ENCODE data around the gene RSF1. TPM values are rescaled to one million over a fixed set of nuclear protein-coding genes. Genes with fewer than 3 reads are reported as not detected.

RSF1 gene
- total RNA-seq, 2 donors from 2014 or later: 57.6 to 69.9 TPM

DNA sequence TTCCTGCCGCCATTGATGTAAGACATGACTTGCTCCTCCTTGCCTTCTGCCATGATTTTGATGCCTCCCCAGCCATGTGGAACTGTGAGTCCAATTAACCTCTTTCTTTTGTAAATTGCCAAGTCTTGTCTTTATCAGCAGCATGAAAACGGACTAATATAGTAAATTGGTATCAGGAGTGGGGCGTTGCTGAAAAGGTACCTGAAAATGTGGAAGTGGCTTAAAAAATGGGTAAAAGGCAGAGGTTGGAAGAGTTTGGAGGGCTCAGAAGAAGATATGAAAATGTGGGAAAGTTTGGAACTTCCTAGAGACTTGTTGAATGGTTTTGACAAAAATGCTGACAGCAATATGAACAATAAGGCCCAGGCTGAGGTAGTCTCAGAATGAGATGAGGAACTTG lies 89.7 kb downstream of the RSF1 start:
- H3K4me1 Mint-ChIP-seq (ENCODE audit: low read depth): peaks cover 13% of the 10 kb centered on the region
- peaks cover 24% of the 10 kb centered on the region in 2 donors for H3K36me3 Mint-ChIP-seq (ENCODE audit: insufficient read depth in 2 of 2)
- no peak overlapping the region for H3K27ac Mint-ChIP-seq
- no peaks in the 10 kb centered on the region for H3K27me3 Mint-ChIP-seq (ENCODE audit: low read depth)
- ATAC-seq (replicated peaks in 1 of 2) (no peak), DNase-seq (no peak)
- no peak overlapping the region for H3K4me3 Mint-ChIP-seq
- peaks cover 11% of the 10 kb centered on the region in 2 donors for H3K9me3 Mint-ChIP-seq

DNA sequence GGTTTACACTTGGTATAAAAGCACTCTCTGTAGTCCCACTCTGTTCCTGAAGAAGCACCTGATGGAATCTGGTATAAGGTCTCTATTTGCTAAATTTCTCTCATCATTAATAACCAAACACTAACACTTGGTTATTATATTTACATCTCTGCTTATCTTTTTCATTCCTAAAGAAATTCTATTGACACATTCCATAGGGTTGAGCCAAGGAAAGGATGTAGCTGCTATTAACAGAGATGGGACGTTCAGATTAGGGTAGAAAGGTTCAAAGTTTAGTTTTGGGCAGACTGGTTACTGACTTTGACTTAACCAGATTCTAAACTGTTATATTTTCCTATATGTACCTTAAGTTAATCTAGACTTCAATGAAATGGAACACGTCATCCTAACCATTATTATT lies 91.5 kb downstream of the RSF1 start:
- Mint-ChIP-seq H3K4me3 (no peak overlapping the region), H3K4me1 (ENCODE audit: low read depth) (peaks cover 13% of the 10 kb centered on the region), H3K27ac (no peak overlapping the region), H3K36me3 (ENCODE audit: insufficient read depth in 2 of 2) (peaks cover 18 to 24% of the 10 kb centered on the region in 2 donors), H3K27me3 (ENCODE audit: low read depth) (no peaks in the 10 kb centered on the region), H3K9me3 (peaks cover 8 to 11% of the 10 kb centered on the region in 2 donors)
- DNase-seq (no peak), ATAC-seq (replicated peaks in 1 of 2) (no peak)

DNA sequence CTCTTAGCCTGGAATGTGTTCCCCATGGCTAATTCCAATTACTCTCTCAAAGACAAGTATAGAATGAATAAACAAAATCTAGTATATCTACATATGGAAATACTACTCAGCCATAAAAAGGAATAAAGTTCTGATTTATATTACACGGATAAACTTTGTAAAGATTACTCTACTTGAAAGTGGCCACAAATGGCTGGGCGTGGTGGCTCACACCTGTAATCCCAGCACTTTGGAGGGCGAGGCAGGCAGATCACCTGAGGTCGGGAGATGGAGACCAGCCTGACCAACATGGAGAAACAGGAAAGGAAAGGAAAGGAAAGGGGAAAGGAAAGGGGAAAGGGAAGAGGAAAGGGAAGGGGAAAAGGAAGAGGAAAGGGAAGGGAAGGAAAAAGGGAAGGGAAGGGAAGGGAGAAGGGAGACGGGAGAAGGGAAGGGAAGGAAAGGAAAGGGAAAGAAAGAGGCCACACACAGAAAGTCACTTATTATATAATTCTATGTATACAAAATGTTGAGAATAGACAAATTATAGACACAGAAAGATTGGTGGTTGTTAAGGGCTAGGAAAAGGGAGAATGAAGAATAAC lies 92.2 kb downstream of the RSF1 start:
- peaks cover 18 to 28% of the 10 kb centered on the region in 2 donors for H3K36me3 Mint-ChIP-seq (ENCODE audit: insufficient read depth in 2 of 2)
- H3K4me3 Mint-ChIP-seq: no peak overlapping the region
- no peak for DNase-seq
- ATAC-seq (replicated peaks in 1 of 2): no peak
- no peak overlapping the region for H3K27ac Mint-ChIP-seq
- H3K9me3 Mint-ChIP-seq: peaks cover 8 to 11% of the 10 kb centered on the region in 2 donors
- peaks cover 13% of the 10 kb centered on the region for H3K4me1 Mint-ChIP-seq (ENCODE audit: low read depth)
- H3K27me3 Mint-ChIP-seq (ENCODE audit: low read depth): no peaks in the 10 kb centered on the region

DNA sequence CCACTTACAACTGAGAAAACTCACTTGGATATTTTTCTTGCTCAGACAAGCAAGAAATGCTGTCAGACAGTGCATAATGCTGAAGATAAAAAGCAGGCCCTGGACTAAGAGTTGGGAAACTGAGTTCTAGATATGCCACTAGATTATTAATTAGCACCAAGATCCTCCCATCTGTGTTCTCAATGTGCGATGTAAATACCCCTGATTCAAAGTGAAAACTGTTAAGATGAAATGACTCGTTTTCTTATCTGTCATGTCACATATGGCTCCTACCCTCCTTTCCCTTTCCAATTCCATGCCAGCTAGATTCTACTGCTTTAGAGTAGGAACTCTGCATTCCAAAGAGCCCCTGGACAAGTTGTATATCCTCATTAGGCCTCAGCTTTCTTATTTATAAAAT lies 94.0 kb downstream of the RSF1 start:
- Mint-ChIP-seq H3K36me3 (ENCODE audit: insufficient read depth in 2 of 2) (peaks cover 9 to 30% of the 10 kb centered on the region in 2 donors), H3K27me3 (ENCODE audit: low read depth) (no peaks in the 10 kb centered on the region), H3K9me3 (peaks cover 5 to 6% of the 10 kb centered on the region in 2 donors), H3K4me1 (ENCODE audit: low read depth) (peaks cover 13% of the 10 kb centered on the region), H3K4me3 (no peak overlapping the region), H3K27ac (peak overlapping the region; percentile 15)
- DNase-seq (no peak), ATAC-seq (replicated peaks in 1 of 2) (no peak)

DNA sequence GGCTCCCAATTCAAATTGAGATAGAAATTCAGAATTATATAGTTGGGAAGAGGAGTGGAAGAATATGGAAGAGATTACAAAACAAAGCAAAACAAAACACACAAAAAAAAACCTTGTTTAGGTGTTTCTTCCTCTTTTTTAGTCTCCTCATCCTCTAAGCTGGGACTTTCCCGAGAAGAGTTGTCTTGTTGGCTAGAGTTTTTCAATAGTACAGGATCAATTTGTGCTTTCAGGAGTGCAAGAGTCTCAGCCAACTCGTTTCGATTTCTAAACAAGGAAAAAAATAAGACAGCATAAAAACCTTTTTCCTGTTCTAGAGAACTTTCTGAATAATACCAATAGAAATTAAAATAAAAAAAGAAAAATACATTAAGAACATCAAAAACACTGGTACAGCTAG lies 95.1 kb downstream of the RSF1 start:
- peaks cover 2 to 22% of the 10 kb centered on the region in 2 donors for H3K36me3 Mint-ChIP-seq (ENCODE audit: insufficient read depth in 2 of 2)
- no peak for ATAC-seq (replicated peaks in 1 of 2)
- peak overlapping the region; percentile 33 for H3K27ac Mint-ChIP-seq
- H3K4me3 Mint-ChIP-seq: no peak overlapping the region
- H3K4me1 Mint-ChIP-seq (ENCODE audit: low read depth): peaks cover 13% of the 10 kb centered on the region
- no peaks in the 10 kb centered on the region for H3K27me3 Mint-ChIP-seq (ENCODE audit: low read depth)
- H3K9me3 Mint-ChIP-seq: peaks cover 0 to 2% of the 10 kb centered on the region in 2 donors
- DNase-seq: no peak

DNA sequence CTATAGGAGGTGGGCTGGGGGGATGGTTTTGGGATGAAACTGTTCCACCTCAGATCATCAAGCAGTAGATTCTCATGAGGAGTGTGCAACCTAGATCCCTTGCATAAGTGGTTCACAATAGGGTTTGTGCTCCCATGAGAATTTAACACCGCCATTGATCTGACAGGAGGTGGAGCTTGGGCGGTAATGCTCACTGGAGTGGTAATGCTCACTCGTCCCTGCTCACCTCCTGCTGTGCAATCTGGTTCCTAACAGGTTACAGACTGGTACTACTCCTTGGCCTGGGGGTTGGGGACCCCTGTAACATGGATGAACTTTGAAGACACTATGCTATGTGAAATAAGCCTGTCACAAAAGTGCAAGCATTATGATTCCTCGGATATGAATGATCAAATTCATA lies 95.9 kb downstream of the RSF1 start:
- Mint-ChIP-seq H3K9me3 (no peaks in the 10 kb centered on the region), H3K27ac (no peak overlapping the region), H3K27me3 (ENCODE audit: low read depth) (no peaks in the 10 kb centered on the region), H3K4me1 (ENCODE audit: low read depth) (peaks cover 13% of the 10 kb centered on the region), H3K4me3 (no peak overlapping the region), H3K36me3 (ENCODE audit: insufficient read depth in 2 of 2) (peaks cover 0 to 19% of the 10 kb centered on the region in 2 donors)
- ATAC-seq (replicated peaks in 1 of 2) (no peak), DNase-seq (no peak)

DNA sequence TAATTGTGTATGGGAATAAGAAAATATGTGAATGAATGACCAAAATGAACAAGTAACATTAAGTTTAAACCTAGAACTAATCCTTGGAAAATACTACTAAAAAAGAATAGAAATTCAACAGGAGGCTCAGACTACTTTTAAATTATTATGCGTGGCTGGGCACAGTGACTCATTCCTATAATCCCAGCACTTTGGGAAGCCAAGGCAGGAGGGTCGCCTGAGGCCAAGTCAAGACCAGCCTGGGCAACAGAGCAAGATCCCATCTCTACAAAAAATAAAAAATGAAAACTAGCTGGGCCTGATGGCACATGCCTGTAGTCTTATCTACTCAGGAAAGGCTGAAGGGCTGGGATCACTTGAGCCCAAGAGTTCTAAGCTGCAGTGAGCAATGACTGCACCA lies 97.5 kb downstream of the RSF1 start:
- ATAC-seq (replicated peaks in 1 of 2): no peak
- Mint-ChIP-seq H3K4me3 (no peak overlapping the region), H3K27ac (no peak overlapping the region)

DNA sequence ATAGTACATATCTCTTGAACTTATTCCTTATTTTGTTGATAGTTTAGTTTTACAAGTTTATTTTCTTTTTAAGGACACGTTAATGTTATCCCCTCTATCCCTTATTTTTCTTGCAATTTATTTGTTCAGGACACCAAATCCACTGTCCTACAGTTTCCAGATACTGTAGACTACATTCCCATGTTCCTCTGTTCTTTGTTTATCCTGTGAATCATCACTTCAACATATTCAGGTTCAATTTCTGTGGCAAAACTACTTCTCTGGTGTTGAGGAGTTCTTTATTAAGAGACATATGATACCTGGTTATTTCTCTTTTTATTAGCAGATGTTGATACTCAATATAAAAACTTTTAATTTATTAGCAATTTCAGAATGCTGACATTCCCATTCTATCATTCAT lies 110.2 kb downstream of the RSF1 start:
- DNase-seq: no peak
- peak overlapping the region; percentile 7 for H3K27ac Mint-ChIP-seq
- no peak overlapping the region for H3K4me3 Mint-ChIP-seq
- peaks cover 3 to 6% of the 10 kb centered on the region in 2 donors for H3K36me3 Mint-ChIP-seq (ENCODE audit: insufficient read depth in 2 of 2)
- ATAC-seq (replicated peaks in 1 of 2): no peak
- no peaks in the 10 kb centered on the region for H3K9me3 Mint-ChIP-seq
- H3K4me1 Mint-ChIP-seq (ENCODE audit: low read depth): peaks cover 14% of the 10 kb centered on the region
- H3K27me3 Mint-ChIP-seq (ENCODE audit: low read depth): no peaks in the 10 kb centered on the region

More for the DNA sequence above, 97.5 kb downstream of the RSF1 start:
- Mint-ChIP-seq H3K36me3 (ENCODE audit: insufficient read depth in 2 of 2) (peaks cover 2 to 23% of the 10 kb centered on the region in 2 donors), H3K27me3 (ENCODE audit: low read depth) (no peaks in the 10 kb centered on the region), H3K9me3 (no peaks in the 10 kb centered on the region), H3K4me1 (ENCODE audit: low read depth) (peaks cover 13% of the 10 kb centered on the region)
- DNase-seq: no peak

DNA sequence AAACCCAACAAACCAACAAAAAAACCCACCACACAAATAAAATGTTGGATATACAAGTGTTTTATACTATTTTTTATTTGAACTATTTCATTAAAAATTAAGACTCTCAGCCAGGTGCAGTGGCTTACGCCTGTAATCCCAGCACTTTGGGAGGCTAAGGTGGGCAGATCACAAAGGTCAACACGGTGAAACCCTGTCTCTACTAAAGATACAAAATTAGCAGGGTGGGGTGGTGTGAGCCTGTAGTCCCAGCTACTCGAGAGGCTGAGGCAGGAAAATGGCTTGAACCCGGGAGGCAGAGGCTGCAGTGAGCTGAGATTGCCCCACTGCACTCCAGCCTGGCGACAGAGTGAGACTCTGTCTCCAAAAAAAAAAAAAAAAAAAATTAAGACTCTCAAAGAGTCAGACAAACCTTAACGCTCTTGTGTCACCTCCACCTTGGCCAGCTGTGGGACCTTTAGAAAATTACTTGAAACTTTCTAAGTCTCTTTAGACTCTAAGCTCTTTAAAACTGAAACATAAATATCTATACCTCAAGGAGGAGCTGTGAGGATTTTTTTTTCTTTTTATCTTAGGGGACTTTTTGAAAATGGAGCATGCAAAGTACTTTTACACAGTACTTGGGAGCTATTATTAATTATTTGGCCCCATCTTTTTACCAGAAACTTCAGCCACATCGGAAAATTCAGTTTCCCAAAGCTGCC lies 114.5 kb downstream of the RSF1 start:
- Mint-ChIP-seq H3K27ac (peak overlapping the region; percentile 86), H3K36me3 (ENCODE audit: insufficient read depth in 2 of 2) (peaks cover 1 to 11% of the 10 kb centered on the region in 2 donors), H3K4me1 (ENCODE audit: low read depth) (peaks cover 24% of the 10 kb centered on the region), H3K4me3 (peak overlapping the region in 1 of 2 donors; percentile 13), H3K9me3 (no peaks in the 10 kb centered on the region), H3K27me3 (ENCODE audit: low read depth) (no peaks in the 10 kb centered on the region)
- ATAC-seq (replicated peaks in 1 of 2): peak in 1 of 2 donors; percentile 8
- DNase-seq: no peak

DNA sequence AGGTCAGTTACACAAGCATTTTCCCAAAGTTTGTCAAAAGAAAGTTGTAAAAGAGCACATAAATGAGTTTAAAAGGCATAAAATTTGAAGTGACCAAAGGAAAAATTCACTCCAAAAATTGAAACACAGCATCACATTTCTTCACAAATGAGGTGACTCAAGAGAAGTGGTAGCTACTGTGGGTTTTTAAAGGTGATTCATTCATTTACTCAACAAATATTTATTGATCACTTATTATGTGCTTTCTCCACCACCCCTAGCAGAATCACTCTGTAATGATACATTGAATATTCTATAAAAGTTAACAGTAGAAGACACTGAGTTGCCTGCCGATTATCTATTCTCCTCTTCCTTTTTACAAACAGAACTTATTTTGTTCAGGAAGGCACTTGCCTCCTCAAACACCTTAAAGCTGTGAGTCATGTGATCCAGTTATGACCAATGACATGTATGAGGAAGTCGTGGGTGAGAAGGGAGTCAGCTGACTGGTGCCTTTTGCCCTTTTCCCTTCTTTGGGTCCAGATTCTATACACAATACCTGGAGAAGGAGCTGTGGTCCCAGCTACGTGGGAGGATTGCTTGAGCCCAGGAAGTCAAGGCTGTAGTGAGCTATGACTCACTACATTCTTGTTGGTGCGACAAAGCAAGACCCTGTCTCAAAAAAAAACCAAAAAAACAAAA lies 115.2 kb downstream of the RSF1 start:
- peak overlapping the region; percentile 13 to 17 for H3K4me3 Mint-ChIP-seq
- DNase-seq (peak; percentile 20 to 36), ATAC-seq (replicated peaks in 1 of 2) (peak; percentile 85 to 96)
- peak overlapping the region; percentile 86 for H3K27ac Mint-ChIP-seq
- H3K36me3 Mint-ChIP-seq (ENCODE audit: insufficient read depth in 2 of 2): peaks cover 1 to 15% of the 10 kb centered on the region in 2 donors
- no peaks in the 10 kb centered on the region for H3K27me3 Mint-ChIP-seq (ENCODE audit: low read depth)
- H3K4me1 Mint-ChIP-seq (ENCODE audit: low read depth): peaks cover 24% of the 10 kb centered on the region
- no peaks in the 10 kb centered on the region for H3K9me3 Mint-ChIP-seq

DNA sequence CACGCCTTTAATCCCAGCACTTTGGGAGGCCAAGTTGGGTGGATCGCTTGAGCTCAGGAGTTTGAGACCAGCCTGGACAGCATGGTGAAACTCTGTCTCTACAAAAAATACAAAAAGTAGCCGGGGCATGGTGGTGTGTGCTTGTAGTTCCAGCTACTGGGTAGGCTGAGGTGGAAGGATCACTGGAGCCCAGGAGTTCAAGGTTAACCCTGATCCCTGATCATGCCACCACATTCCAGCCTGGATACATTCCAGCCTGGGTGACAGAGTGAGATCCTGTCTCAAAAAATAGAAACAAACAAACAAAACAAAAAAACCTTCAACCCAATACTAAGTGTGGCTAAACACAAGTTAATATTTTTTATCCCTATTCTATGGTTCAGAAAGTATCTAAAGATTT lies 116.5 kb downstream of the RSF1 start:
- H3K27ac Mint-ChIP-seq: no peak overlapping the region

DNA sequence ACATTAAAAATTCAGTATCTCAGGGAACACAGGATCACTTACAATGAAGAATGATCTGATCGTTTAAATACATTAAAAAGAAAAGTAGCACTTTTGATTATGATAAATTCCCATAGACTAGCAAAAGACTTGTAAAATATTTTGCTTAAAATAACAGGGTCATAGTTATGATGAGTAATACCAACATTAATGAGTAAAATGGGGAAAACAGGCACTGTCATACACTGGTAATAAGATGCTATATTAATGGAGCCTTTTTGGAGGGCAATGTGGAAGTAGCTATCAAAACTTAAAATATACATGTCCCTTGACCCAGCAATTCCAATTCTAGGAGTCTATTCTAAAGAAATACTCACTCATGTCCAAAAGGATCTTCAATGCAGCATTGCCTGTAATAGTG lies 121.1 kb downstream of the RSF1 start:
- H3K4me3 Mint-ChIP-seq: no peak overlapping the region
- H3K36me3 Mint-ChIP-seq (ENCODE audit: insufficient read depth in 2 of 2): peaks cover 0 to 20% of the 10 kb centered on the region in 2 donors
- DNase-seq (no peak), ATAC-seq (replicated peaks in 1 of 2) (no peak)
- peaks cover 5% of the 10 kb centered on the region for H3K4me1 Mint-ChIP-seq (ENCODE audit: low read depth)
- no peaks in the 10 kb centered on the region for H3K27me3 Mint-ChIP-seq (ENCODE audit: low read depth)
- H3K27ac Mint-ChIP-seq: no peak overlapping the region
- H3K9me3 Mint-ChIP-seq: no peaks in the 10 kb centered on the region

More for the DNA sequence above, 116.5 kb downstream of the RSF1 start:
- Mint-ChIP-seq H3K27me3 (ENCODE audit: low read depth) (no peaks in the 10 kb centered on the region), H3K36me3 (ENCODE audit: insufficient read depth in 2 of 2) (peaks cover 1 to 15% of the 10 kb centered on the region in 2 donors), H3K4me1 (ENCODE audit: low read depth) (peaks cover 24% of the 10 kb centered on the region), H3K9me3 (no peaks in the 10 kb centered on the region), H3K4me3 (no peak overlapping the region)
- ATAC-seq (replicated peaks in 1 of 2) (no peak), DNase-seq (no peak)

DNA sequence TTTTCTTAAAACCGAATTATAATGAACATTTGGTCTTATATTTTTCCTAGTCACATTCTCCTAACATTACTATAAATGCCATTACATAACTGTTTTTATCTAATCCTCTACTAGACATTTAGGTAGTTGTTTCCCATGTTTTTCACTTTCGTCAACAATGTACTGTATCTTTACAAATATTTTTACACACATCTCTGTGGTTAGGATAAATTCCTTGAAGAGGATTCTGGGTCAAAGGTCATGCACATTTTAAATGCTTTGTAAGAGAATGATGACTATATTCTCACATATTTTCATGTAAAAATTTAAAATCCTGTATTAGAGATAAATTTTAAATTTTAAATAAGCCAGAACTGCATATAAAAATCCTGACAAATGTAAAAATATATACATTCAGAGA lies 121.6 kb downstream of the RSF1 start:
- DNase-seq: no peak
- Mint-ChIP-seq H3K27me3 (ENCODE audit: low read depth) (no peaks in the 10 kb centered on the region), H3K36me3 (ENCODE audit: insufficient read depth in 2 of 2) (peaks cover 0 to 19% of the 10 kb centered on the region in 2 donors), H3K4me1 (ENCODE audit: low read depth) (peaks cover 5% of the 10 kb centered on the region), H3K27ac (no peak overlapping the region), H3K4me3 (no peak overlapping the region), H3K9me3 (no peaks in the 10 kb centered on the region)
- ATAC-seq (replicated peaks in 1 of 2): no peak
